OCI-M1 (cell line): Measurements from ENCODE around the gene MAGI1.
"Not testable (repeated sequence)": the region's sequence is repeated elsewhere in the genome, so short reads cannot be mapped to it uniquely, and the experiment has no call there.

ENCODE experiments used
- DNase-seq: peaks from one replicate; lab custom pipeline; 2025; lab: John Stamatoyannopoulos, UW

MAGI1 gene

DNA sequence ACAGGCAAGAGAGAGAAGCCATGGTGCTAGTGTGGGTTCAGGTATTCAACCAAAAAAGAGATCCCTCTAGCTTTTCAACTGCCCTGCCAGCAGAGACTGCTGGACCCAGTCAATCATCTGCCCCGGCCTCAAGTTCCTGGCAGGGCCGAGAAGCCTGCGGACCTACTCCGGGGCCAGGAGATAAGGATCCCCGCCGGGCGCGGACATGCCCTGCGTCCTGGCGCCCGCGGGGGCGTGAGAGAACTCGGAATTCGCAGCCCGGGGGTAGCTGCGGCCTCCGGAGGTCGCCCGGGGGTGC is 821 bp upstream of the MAGI1 start:
- DNase-seq, result peak; percentile 10

DNA sequence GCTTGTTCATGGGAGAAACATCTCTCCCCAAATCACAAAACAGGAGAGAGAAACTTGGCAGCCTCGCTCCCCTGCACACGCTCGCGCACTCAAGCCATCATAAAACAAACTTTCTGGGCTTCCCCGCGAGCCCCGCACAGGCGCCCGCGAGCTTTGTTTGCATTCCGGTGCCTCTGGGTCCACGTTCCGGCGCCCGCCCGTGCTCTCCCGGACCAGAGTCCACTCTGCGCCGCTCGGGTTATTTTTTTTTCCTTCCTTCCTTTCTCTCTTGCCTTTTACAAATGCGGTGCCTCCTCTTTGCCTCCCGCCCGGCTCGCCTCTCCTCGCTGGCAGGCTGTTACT is 363 bp downstream of the MAGI1 start:
- no peak for DNase-seq

DNA sequence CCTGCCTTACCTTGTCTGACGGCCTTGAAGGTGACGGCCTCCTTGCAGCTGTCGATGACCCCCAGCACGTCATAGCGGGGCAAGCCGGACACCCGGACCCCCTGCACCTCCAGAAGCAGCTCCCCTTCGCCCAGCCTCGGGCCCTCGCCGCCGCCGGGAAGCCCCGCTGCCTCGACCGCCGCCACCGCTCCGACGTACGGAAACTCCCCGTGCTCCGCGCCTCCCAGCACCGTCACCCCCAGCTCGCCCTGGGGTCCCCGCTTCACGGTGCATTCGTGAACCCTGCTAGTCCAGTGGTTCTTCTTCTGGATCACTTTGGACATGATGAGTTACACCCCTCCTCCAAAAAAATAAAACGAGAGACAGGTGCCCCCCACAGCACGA is 740 bp downstream of the MAGI1 start:
- no peak for DNase-seq

DNA sequence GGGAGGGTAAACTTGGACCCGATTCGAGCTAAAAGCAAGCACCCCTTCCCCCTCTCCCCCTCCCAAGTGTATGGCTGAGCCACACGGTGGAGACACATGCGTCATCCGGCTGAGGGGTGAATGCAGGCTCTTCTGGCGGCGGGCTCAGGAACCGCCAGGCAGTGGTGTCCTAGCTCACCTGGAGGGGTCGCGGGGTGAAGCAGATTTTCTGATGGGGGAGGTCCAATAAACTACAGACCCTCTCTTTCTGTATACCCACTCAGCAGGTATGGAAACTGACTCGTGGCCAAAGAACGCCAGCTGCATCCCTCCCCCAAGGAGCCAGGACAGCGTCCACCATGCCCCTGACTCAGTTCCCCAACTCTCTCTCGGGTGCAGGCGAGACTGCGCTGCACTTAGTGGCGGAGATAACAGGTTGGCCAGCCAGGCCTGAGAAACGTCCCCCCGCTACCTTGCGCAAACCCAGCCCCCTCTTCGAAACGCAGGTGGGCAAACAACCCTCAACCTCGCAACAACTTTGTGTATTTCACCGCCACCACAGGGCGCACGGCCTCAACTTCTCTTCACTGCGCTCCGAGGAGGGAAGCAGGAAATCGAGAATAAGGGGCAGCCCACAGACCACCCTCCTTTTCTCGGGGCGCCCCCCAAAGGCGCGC is 1.3 kb downstream of the MAGI1 start:
- no peak for DNase-seq

DNA sequence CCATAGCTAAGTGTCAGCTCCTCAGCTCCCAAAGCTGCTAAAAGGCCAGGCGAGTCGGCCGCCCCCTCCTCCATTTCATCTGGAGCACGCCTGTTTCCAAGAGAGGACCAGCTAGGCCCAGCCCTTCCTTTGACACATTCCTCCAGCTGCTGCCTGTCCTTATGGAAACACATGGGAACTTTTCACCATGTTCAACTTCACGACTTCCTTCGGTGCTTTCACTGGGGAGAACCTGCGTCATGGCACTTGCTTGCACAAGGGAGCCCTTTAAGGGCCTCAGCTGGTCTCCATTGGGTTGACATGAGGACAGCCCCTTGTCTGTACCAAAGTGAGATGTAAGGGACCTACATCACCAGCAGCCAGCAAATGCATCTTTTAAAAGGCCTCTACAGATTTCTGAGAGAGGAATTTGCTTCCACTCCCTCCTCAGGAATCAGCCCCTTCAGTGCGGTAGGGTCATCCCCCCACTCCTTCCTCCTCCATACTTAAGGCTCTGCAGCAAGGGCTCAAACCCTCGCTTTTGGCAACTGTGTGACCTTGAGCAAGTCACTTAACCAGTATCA is 2.1 kb downstream of the MAGI1 start:
- no peak for DNase-seq

DNA sequence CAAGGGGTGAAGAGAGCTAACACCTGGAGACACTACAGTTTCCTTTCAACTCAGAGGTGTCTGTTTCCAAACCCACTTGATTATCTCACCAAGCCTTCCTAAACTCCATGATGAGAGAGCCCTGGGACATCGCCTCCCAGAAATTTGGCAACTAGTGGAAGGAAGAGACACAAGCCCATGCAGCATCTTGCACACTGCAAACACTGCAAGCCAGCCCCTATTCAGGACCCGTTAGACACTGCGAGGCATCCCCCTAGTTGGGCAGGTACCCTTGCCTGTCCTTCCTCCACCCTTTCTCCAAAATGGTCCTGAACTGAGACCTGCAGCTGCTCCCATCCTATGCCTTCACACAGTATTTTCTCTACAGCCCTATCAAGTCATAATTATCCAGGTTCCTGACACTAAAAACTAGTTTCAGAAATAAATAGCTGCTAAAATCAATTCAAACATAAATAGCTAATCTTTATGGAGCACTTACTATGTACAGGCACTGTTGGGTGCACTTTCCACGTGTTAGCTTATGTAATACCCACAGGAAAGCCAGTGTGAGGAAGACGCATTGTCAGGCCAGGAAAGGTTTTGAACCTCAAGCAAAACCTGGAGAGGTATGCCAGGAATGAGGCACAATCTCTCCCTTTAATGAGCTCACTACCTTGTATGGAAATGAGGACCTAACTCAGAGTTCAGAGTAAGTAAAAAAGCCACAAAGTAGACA is 2.8 kb downstream of the MAGI1 start:
- no peak for DNase-seq

DNA sequence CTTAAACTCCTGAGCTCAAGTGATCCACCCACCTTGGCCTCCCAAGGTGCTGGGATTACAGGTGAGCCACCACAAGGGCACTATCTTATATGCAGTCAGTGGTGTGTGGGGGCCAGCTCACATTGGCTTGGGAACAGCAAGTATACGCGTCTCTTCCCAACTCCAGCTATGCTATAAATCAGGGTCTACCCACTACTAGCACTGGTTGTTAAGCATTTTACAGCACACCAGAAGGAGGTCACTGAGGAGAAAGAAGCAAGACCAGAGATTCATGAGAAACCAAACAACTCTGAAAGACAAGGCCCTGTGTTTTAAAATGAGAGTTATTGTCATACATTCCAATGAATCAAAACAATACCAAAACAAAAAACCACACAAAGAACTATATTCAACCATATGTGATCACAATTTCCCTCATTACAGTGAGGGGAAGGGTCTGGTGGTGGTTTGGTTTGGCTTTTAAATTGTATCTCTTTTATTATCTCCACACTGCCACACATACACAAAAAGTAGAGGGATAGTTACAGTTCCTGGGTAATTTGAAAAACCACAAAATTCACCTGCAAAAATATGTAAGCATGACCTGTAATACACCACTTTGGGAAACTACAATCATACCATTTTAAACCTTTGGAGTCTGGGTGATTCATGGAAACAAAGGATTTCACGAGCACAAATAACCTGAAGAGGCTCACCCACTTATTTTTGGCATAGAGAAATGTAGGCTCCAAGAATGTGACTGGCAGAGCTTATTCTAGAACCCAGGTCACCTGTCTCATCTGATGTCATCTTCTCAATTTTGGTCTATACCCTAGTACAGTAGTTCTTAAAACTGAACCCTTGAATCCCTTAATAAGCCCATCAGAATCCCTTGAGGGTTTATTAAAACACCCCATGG is 5.2 kb downstream of the MAGI1 start:
- no peak for DNase-seq

DNA sequence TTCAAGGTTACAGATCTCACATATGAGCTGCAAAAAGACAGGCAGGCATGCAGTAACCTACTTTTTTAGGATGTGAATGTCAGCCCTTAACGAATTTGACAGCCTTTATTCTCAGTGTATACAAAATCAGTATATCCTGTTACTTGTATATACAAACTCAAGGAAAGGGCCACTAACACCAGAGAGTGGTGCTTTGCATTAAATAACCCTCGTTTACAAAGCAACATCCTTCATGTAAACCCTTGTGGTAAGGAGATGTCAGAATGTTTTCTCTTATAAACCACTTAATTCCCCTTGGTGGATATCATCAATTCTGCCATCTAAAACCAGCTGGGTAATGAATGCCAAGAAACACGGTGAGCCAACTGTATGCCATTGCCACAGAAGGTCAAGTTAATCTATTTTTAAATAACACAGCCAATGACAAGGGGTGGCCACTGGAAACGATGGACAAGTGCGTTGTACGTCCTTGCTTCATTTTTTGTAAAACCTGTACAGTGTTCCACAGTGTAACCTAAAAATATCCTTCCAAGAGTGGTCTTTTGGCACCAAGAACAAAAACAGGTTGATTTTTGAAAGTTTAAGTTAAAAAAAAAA is 7.5 kb downstream of the MAGI1 start:
- no peak for DNase-seq

DNA sequence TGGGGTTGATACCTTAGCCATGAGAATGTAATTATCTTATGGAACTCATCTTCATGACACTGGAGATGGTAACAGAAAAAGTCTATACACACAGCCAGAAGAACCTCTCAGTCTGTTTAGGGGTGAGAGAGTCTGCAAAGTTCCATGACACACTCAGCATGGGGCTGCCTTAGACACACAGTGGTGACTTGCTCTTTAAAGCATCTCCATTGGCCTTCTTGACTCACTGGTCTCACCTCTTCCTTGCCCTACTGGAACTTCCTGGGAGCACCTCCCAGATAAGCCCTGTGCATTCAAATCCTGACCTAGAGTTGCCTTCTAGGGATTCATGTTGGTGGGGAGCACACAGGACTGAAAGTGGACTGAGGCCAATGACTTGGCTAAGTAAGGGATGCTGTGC is 9.3 kb downstream of the MAGI1 start:
- DNase-seq, result no peak

DNA sequence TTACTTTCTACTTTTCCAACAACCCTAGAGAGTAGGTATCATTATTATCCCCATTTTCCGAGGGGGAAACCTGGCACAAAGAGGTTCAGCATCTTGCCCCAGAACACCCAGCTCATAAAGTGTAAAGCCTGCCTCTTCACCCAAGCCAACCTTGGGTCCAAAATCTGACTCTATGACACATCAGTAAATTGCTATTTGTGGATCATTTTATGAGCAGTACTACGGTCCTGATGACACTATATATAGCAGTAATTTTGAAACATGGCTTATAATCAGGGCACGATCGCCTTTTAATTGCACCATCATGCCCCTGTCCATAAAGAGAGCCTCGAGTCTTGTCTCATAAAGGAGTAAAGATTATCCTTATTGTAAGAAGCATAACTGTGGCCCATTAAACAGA is 9.7 kb downstream of the MAGI1 start:
- no peak for DNase-seq

DNA sequence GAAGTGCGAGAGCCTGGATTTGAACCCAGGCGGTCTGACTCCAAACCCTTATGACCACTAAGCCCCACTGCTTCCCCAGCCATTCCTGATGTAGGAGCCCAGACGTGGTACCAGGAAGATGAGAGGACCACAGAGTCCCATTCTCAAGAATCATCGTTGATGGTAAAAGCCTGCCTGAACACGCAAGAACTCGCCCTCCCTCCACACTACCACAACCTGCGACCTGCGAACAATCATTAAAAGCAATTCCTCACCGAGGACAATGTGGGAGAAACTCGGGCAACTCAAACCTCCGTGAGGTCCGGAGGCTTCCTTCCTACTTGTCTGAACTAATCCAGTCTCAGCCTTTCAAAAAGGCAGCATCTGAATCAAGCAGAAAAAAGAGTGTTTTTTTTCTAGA is 10.3 kb downstream of the MAGI1 start:
- DNase-seq, result no peak

DNA sequence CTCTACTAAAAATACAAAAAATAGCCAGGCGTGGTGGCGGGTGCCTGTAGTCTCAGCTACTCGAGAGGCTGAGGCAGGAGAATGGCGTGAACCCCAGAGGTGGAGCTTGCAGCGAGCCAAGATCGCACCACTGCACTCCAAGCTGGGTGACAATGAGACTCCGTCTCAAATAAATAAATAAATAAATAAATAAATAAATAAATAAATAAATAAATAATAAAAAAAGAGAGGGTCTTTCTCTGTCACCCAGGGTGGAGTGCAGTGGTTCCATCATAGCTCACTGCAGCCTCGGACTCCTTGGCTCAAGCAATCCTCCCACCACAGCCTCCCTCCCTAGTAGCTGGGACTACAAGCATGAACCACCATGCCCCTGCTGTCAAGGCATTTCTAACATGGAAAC is 11.6 kb downstream of the MAGI1 start:
- not testable (repeated sequence) for DNase-seq

DNA sequence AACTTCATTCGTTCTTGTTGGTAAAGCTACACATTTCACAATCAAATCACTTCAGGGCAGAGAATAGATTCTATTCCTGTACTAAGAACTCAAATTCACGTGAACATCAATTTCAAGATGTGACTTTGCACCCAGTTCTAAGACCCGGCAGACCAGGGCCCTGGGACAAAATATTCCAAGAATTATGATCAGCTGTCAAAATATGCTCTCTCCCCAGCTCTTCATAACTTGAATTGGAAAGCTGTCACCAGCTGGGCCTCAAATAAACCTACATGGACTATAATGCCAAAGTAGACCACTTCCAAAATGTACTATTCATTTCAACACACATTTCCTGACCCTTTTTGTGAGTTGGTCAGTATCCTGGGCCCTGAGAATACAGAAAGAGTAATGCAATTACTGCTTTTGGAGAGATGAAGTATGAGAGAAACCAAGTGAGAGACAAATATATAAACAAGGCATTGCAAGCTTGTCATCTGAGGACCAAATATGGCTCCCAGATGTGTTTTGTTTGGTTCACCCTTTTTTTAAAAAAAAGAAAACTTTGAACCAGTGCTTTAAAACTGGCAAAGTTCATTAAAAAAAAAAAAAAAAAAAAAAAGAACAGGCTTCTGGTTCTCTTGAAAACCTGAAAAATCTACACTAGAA is 14.9 kb downstream of the MAGI1 start:
- DNase-seq, result no peak

DNA sequence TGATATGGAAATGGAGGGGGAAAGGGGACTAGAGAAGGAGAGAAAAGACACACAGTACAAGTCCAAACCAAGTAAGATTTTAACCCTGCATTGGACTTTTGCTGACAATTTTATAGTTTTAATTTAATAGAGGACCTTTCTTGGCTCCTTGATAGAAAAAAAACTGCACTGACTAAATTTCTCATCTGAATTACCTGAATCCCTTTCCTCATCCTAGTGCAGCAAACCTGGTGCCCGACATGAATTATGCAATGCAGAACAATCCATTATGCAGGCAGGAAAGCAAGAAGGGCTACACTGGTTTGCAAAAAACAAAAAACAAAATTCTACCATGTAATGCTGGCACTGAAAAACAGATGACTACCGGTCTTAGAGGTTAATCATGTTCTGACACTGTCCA is 15.5 kb downstream of the MAGI1 start:
- DNase-seq, result no peak

DNA sequence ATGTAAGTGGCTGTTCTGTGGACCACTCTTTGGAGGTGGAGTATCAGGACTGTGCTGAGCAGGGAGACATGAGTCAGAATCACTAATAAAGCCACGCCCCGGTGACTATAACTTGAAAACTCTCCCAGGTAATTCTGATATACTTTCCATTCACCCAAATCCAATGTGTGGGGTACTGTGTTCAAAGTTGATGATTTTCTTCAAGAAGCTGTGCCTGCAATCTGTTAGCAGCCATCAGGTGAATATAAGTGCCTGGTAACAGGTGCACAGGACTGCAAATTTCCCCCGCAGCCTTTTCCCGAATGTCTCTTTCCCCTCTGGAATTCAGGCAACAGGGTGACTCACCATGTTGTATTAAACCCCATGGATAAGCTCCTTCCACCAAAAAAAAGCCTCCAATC is 17.0 kb downstream of the MAGI1 start:
- no peak for DNase-seq

DNA sequence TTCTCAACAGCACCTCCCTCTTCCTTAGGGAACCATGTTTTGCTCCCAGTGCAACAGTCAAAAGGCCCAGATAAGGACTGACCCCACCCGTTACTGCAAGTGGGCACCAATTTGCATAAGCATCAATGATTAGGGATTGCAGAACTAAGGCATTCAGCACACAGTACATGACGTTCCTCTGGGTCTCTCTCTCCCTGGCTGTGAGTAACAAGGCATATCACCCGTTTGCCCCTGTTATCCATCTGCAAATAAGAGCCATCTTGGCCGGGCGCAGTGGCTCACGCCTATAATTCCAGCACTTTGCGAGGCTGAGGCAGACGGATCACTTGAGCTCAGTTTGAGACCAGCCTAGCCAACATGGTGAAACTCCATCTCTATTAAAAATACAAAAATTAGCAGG is 18.8 kb downstream of the MAGI1 start:
- DNase-seq, result no peak

DNA sequence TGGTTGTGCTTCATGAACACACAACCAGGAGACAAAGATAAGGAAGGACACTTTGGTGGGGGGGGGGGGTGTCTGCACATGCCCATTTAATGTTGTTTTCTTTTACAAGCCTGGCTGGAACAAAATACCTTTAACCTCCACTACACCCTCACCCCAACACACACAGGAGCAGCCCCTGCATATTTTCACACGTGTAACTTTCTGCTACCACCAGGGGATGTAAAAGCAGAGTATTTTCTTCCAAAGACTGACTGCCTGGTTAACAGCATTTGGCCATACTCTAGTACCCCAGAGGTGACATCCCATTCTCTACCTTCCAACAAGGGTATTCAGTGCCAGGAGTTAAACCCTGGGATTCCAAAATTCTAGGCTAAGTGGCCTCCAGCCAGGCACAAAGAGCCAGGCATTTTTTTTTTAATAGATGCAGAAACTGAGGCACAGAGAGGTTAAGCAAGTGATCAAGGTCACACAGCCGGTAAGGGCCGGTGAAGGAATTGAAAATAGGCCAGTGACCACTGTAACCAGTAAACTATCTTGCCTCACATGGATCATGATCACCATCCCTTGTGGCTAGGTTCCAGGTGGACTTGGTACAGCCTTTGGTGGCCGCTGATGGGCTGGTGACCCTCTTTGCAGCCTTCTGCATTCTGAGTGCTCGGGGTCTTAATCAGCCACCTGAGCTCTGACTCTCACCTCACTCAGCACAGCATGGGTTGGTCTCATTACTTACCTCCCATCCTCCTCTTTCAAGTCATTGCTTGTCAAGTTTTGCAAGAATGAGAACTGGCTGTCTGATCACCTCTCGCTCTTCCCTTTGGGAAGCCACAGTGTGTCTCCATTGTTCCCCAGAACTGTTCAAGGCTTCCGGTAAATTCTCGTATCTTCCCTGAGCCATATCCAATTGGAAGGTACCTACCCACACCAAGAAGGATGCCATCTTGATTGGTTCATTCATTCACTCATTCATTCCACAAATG is 20.4 kb downstream of the MAGI1 start:
- no peak for DNase-seq

DNA sequence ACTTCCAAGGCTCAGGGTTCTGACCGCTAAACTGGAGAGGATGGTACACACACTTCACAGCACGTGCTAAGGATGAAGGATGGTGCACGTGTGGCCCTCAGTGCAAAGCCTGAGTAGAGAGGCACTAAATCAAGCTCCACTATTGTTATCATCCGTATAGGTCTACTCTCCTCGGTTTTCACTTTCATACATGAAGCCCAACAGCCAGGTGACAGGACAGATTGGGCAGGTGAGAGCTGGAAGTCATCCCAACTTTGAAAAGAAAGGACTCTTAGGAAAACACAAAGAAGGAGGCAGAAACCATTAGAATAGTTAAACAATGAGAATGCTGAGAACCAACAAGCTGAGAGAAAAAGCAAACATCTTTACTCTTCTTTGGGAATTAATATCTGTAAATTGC is 21.1 kb downstream of the MAGI1 start:
- no peak for DNase-seq

DNA sequence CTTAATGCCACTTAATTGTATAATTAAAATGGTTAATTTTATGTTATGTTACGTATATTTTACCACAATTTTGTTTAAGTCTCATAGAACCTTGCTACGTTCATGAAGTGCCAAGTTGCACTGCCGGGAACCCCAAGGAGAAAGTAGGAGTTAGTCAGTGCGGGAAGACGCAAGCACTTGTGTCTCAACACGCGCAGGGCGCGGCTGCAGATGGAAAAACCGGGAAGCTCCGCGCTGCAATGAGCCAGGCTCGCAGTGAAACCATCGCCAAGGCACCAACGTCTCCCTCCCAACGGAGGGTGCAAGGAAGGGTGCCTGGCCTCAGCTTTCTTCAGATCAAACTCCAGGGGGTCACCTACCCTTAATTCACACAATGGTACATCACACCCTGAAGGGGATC is 21.6 kb downstream of the MAGI1 start:
- no peak for DNase-seq

DNA sequence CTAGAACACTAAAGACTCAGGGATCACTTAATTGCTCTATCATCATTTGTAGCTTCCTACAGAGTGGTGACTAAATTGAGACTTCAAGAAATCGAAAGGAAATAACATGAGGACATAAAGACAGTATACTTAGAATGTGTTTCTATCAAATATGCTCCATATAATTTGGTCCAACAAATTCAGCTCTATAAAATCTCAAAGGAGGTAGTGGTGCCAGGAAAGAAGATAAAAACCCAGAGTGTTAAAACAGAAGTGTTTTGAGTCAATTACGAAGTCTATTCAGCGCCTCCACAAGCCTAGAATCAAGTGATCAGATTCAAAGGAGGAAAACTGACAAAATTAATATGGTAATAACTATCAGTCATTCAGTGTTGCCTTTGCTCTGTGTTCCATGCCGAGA is 22.9 kb downstream of the MAGI1 start:
- DNase-seq, result no peak

DNA sequence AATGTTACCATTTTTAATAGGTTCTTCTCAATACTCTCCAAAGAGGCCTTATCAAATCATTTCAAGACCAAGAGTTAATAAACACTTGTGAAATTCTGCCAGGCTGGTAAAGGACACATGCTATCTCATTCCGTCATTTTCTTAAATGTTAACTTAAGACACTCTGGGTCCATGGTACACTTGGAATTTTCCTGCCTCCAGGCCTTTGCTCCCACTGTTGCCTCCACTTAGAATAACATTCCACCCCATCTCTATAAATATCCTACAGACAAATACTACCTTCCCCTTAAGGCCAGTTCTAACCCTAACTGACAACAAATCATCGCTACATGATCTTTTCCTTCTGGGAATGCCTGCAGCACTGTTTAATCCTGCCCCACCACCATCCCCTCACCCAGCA is 24.1 kb downstream of the MAGI1 start:
- no peak for DNase-seq
